Measurements from ENCODE around the gene UPP2. TPM values are rescaled to one million over a fixed set of nuclear protein-coding genes. Genes with fewer than 3 reads are reported as not detected.

UPP2 gene
- total and polyA plus RNA-seq, 2 of the 13 experiments (the other 11 are each of a cell fraction or from before 2014, with no cell fraction given): 0.07 to 0.28 TPM

GRCh38 chr2:158095912-158096311, 5.8 kb upstream of the UPP2 start (continued):
- no peak for TF ChIP-seq E2F2 (CRISPR knock-in tag; IDR thresholded peaks at IDR 0.05; ENCODE audit: borderline replicate concordance)
- peak; percentile 81 for TF ChIP-seq STAG1 (CRISPR knock-in tag; IDR thresholded peaks at IDR 0.05)
- peak; percentile 20; the same call in 1 of the 2 replicates for TF ChIP-seq CBX5 (CRISPR knock-in tag; IDR thresholded peaks at IDR 0.05; ENCODE audit: borderline replicate concordance)
- TF ChIP-seq PHF20 (CRISPR knock-in tag; IDR thresholded peaks at IDR 0.05): no peak
- peak; percentile 54; the same call in 1 of the 2 replicates for TF ChIP-seq RXRB (CRISPR knock-in tag; IDR thresholded peaks at IDR 0.05; ENCODE audit: borderline replicate concordance)
- no peak for TF ChIP-seq ZNF660 (CRISPR knock-in tag; IDR thresholded peaks at IDR 0.05; ENCODE audit: borderline replicate concordance, low read depth)
- no peak for TF ChIP-seq FOXO4 (CRISPR knock-in tag; conservative IDR thresholded peaks at IDR 0.05)
- TF ChIP-seq TOPORS (CRISPR knock-in tag; IDR thresholded peaks at IDR 0.05): 0 out of 2 replicates have a peak, but pooled peaks have one; percentile 32
- no peak for TF ChIP-seq RBAK (CRISPR knock-in tag; IDR thresholded peaks at IDR 0.05)
- no peak for TF ChIP-seq PRDM10 (CRISPR knock-in tag; IDR thresholded peaks at IDR 0.05; ENCODE audit: low read depth)
- TF ChIP-seq GLMP (CRISPR knock-in tag; IDR thresholded peaks at IDR 0.05; ENCODE audit: borderline replicate concordance): no peak
- TF ChIP-seq ZNF614 (CRISPR knock-in tag; IDR thresholded peaks at IDR 0.05; ENCODE audit: borderline replicate concordance): peak; percentile 78
- TF ChIP-seq ZUFSP (CRISPR knock-in tag; IDR thresholded peaks at IDR 0.05; ENCODE audit: borderline replicate concordance): no peak
- TF ChIP-seq ETV5 (CRISPR knock-in tag; IDR thresholded peaks at IDR 0.05; ENCODE audit: borderline replicate concordance): no peak; the same call in 1 of the 2 replicates
- peak; percentile 75; the same call in 1 of the 2 replicates for TF ChIP-seq HMG20A (CRISPR knock-in tag; IDR thresholded peaks at IDR 0.05; ENCODE audit: borderline replicate concordance)
- TF ChIP-seq TCF7L2 (IDR thresholded peaks at IDR 0.05; ENCODE audit: low read depth, low read length): no peak
- TF ChIP-seq ZNF589 (CRISPR knock-in tag; conservative IDR thresholded peaks at IDR 0.05): no peak
- TF ChIP-seq ZKSCAN1 (IDR thresholded peaks at IDR 0.05; ENCODE audit: low read length): peak; percentile 78
- peak; percentile 57; the same call in 1 of the 2 replicates for TF ChIP-seq SOX5 (CRISPR knock-in tag; IDR thresholded peaks at IDR 0.05; ENCODE audit: borderline replicate concordance)
- TF ChIP-seq ZNF12 (CRISPR knock-in tag; IDR thresholded peaks at IDR 0.05): no peak
- peak; percentile 50; the same call in 1 of the 2 replicates for TF ChIP-seq HNF4G (IDR thresholded peaks at IDR 0.05; ENCODE audit: borderline replicate concordance, low read depth, low read length)
- no peak for TF ChIP-seq HNF4G (CRISPR knock-in tag; IDR thresholded peaks at IDR 0.05; ENCODE audit: borderline replicate concordance, low read depth)
